PFSK-1 (cell line): ENCODE measurements around the gene LRMDA.
A peak's percentile ranks its signal among the peaks of the same experiment; 100 is the strongest.

Experiments used
- FOXP2 ChIP-seq: optimal IDR thresholded peaks from 2 replicates; pipeline ENCODE3; 2011; ENCODE audit warnings: borderline replicate concordance, control low read depth, inconsistent platforms; ENCODE audit not compliant: insufficient read depth; ENCODE audit errors: extremely low read length, extremely low read depth
- POLR2AphosphoS5 ChIP-seq: IDR thresholded peaks from 2 replicates; pipeline ENCODE4 v1.6.1; 2012; ENCODE audit warnings: low read depth, mild to moderate bottlenecking, control low read depth, low read length, moderate library complexity
- SIN3A ChIP-seq: IDR thresholded peaks from 2 replicates; pipeline ENCODE4 v1.6.1; 2012; ENCODE audit warnings: mild to moderate bottlenecking, low read length, moderate library complexity, borderline replicate concordance; ENCODE audit not compliant: insufficient read depth
- TAF1 ChIP-seq: IDR thresholded peaks from 2 replicates; pipeline ENCODE4 v1.6.1; 2012; ENCODE audit warnings: low read length, control low read depth, borderline replicate concordance; ENCODE audit not compliant: insufficient read depth
- TF ChIP-seq, protein P1 (sequence below), 2 experiments: IDR thresholded peaks; 2 replicates each; pipeline versions ENCODE4 v1.6.1 to v1.8.0; 2011 to 2012; ENCODE audit warnings: low read depth in 2 of 2, low read length in 2 of 2, control low read depth in 1 of 2, inconsistent platforms in 1 of 2, mild to moderate bottlenecking in 1 of 2, moderate library complexity in 1 of 2; ENCODE audit not compliant: insufficient read depth in 1 of 2

The LRMDA gene

DNA sequence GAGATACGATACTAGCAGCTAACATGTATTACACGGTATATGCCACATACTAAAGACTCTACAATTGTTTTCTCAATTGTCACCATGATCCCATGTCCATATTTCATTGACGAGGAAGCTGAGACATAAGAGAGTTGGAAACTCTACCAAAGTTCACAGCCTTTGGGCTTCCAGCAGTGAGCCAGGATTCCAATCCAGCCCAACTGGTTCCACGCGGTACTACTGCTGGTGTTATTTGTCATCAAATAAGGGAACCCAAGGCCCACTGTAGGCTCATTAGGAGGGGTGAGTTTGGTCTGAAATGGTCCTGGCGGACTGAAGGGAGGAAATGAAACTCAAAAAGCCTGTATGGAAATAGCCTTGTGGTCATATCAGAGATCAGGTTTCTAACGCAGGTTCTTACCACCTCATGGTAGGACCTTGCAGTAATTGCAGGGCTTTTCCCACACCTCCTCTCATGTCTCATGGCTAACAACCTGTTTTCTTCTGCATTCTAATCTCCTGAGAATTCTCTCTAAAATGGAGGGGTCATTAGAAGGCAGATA lies 814.6 kb downstream of the LRMDA start:
- TF ChIP-seq POLR2AphosphoS5 (no peak), SIN3A (no peak), TAF1 (no peak), FOXP2 (no peak)
- TF ChIP-seq, protein P1, sequence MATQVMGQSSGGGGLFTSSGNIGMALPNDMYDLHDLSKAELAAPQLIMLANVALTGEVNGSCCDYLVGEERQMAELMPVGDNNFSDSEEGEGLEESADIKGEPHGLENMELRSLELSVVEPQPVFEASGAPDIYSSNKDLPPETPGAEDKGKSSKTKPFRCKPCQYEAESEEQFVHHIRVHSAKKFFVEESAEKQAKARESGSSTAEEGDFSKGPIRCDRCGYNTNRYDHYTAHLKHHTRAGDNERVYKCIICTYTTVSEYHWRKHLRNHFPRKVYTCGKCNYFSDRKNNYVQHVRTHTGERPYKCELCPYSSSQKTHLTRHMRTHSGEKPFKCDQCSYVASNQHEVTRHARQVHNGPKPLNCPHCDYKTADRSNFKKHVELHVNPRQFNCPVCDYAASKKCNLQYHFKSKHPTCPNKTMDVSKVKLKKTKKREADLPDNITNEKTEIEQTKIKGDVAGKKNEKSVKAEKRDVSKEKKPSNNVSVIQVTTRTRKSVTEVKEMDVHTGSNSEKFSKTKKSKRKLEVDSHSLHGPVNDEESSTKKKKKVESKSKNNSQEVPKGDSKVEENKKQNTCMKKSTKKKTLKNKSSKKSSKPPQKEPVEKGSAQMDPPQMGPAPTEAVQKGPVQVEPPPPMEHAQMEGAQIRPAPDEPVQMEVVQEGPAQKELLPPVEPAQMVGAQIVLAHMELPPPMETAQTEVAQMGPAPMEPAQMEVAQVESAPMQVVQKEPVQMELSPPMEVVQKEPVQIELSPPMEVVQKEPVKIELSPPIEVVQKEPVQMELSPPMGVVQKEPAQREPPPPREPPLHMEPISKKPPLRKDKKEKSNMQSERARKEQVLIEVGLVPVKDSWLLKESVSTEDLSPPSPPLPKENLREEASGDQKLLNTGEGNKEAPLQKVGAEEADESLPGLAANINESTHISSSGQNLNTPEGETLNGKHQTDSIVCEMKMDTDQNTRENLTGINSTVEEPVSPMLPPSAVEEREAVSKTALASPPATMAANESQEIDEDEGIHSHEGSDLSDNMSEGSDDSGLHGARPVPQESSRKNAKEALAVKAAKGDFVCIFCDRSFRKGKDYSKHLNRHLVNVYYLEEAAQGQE (IDR thresholded peaks at IDR 0.05; ENCODE audit: insufficient read depth in 1 of 2, low read depth in 2 of 2, low read length in 2 of 2) = no peak

DNA sequence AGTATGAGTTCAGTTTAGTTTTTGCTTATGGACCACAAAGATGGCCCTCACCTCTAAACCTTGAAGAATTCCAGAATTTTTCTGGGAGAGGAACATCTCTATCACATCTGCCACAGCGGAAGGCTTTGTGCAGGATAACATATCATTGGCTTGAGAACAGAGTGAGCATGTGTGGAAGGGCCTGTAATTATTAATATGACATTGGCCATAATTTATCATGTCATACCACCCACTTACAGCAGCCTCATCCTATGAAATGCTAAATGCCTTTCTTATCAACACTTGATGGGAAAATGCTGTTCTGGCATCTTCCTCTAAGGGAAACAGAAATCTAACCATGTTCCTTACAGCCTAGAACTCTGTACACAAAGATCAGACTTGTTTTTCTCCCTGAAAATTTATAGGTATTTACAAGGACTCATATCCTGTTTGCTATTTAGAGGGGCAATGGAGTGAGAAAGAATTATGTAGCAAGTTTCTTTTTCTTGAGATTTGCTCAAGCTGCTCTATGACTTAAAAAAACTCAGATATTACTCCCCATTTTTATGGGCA lies 817.3 kb downstream of the LRMDA start:
- TF ChIP-seq FOXP2 (no peak), TAF1 (no peak), SIN3A (no peak), POLR2AphosphoS5 (no peak)
- TF ChIP-seq, protein P1 (IDR thresholded peaks at IDR 0.05; ENCODE audit: insufficient read depth in 1 of 2, low read depth in 2 of 2, low read length in 2 of 2) = no peak

DNA sequence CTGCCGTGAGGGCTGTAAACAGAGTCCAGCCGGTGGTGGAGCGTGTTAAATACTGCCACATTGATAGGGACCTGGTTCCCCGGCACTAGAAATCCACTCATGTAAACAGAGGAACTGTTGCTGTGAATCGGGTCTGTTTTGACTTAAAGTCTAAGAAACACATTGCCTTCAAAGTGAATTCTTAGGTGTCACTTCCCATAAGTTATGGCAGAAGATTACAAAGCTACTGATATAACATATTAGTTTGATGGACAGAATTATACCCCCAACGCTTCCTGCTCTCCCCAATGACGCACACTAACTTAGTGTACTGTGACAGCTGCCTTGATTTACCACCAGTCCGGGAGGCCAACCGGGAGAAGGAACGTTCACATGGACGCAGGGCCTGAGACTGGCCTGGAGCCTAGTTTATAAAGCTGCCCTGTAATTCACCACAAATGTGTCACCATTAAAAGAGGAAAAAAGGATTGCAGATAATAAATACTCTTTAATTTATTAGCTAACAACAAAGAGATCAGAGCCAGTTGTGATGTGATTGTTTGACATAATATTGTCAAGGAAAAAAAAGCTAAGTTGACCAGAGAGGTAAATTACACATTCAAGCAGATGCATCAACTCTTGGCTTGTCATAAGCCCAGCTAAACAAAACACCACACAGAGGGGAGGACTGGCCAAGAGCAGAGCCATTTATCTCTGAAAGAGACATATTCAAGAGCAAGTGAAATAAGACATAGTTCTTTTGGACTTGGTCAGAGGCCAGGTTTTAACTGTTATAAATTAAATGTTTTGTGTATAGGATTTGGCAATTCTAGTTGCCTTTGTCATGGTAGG lies 820.6 kb downstream of the LRMDA start:
- TF ChIP-seq SIN3A (no peak), FOXP2 (peak; percentile 64)

DNA sequence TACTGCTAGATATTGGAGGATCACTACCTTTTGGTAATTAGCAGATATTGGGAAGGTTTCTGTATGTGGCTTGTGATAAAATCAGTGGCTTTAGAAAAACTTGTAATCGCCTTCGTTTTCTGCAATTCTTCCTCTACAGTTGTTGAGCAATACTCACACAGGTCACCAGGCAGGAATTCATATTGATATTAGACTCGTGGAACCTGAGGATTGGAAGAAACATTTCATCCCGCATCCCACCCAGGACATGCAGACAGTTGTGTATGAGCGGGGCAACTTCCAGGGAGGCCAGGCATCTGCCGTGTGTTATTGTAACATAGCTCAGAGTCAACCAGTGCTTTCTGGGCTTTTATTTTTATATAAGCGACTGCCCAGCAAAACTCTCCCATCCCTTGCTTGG lies 821.3 kb downstream of the LRMDA start:
- TF ChIP-seq POLR2AphosphoS5 (no peak), SIN3A (no peak)
- TF ChIP-seq, protein P1 (IDR thresholded peaks at IDR 0.05; ENCODE audit: insufficient read depth in 1 of 2, low read depth in 2 of 2, low read length in 2 of 2) = no peak

DNA sequence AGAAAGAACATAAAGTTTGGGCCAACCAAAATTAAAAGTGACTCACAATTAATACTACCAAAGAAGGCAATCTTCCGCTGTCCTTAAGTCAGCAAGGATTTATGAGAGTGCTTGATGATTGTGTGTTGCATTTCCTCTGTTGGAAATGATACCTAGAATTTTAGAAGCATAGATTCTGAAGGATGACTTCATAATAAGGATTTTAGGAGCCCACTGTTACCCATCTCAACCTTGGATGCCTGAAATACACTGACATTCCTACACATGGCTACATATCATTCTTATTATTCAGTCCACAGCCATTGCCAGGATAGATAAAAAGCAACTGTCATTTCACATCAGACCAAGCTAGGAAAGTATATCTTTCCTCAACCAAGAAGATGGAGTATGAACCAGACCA lies 823.8 kb downstream of the LRMDA start:
- no peak for TF ChIP-seq SIN3A
- no peak for TF ChIP-seq TAF1
- TF ChIP-seq POLR2AphosphoS5 = no peak
- TF ChIP-seq, protein P1 (IDR thresholded peaks at IDR 0.05; ENCODE audit: insufficient read depth in 1 of 2, low read depth in 2 of 2, low read length in 2 of 2) = no peak
- TF ChIP-seq FOXP2 = no peak
